ENCODE results near the gene SPINK14.

GRCh38 chr5:148147415-148147814 lies 20.9 kb upstream of the SPINK14 start:
- TF ChIP-seq POLR2A (IDR thresholded peaks at IDR 0.05; ENCODE audit: low read depth, low read length) (no peak), TAF1 (IDR thresholded peaks at IDR 0.05; ENCODE audit: low read depth, low read length) (no peak), POLR2AphosphoS5 (IDR thresholded peaks at IDR 0.05; ENCODE audit: low read depth, low read length) (no peak), SPI1 (IDR thresholded peaks at IDR 0.05; ENCODE audit: low read depth, low read length) (no peak), POU2F2 (IDR thresholded peaks at IDR 0.05; ENCODE audit: low read depth, low read length) (no peak)

Data from GM12891 (cell line).